ENCODE data around the gene NEK7.
"Not testable (repeated sequence)": the region's sequence is repeated elsewhere in the genome, so short reads cannot be mapped to it uniquely, and the experiment has no call there.

Gene NEK7

DNA sequence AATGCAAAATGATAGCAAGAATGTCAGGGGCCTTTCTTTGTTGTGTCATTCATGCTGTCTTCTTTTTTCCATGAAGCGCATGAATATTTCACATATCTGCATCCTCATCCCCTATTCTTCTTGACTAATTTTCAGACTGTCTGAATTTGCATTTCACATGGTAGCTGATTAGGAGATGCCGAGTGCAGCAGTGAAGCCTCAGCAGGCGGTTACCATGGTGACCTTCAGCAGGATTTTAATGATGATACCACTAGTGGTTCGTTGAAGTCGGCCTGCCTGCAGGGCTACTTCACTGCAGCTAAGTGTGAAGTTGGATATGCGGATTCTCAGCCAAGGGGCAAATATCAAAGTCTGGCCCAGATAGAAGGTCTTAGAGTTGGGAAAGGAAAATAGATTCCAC lies 141.8 kb downstream of the NEK7 start:
- DNase-seq, result no peak

- DNase-seq, result no peak
Measured at GRCh38 chr1:198300451-198300850, 143.7 kb downstream of the NEK7 start.

DNA sequence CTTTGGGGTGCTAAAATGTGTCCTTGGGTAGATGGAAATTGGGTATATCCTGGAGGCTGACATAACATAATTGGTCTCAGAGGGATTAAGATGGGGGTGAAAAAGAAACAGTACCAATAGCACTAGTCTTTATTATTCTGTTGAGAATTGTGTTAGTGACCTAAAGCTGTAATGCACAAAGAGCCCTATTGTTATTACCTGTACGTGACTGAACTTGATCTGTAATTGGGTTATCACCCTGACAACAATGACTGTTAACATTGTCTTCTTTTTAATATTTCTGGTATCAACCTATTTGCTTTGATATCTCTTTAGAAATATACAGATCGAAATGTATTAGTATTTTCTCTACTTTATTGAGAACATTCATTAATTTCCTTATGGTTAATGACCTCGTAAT lies 147.6 kb downstream of the NEK7 start:
- DNase-seq, result no peak

DNA sequence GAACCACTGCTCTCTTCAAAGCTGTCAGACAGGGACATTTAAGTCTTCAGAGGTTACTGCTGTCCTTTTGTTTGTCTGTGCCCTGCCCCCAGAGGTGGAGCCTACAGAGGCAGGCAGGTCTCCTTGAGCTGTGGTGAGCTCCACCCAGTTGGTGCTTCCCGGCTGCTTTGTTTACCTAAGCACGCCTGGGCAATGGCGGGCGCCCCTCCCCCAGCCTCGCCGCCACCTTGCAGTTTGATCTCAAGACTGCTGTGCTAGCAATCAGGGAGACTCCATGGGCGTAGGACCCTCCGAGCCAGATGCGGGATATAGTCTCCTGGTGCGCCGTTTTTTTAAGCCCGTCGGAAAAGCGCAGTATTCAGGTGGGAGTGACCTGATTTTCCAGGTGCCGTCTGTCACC lies 158.0 kb downstream of the NEK7 start:
- DNase-seq, result not testable (repeated sequence)

- not testable (repeated sequence) for DNase-seq
Measured at GRCh38 chr1:198315331-198315730, 158.5 kb downstream of the NEK7 start.

GRCh38 chr1:198316546-198317100 lies 159.8 kb downstream of the NEK7 start:
- no peak for DNase-seq

DNA sequence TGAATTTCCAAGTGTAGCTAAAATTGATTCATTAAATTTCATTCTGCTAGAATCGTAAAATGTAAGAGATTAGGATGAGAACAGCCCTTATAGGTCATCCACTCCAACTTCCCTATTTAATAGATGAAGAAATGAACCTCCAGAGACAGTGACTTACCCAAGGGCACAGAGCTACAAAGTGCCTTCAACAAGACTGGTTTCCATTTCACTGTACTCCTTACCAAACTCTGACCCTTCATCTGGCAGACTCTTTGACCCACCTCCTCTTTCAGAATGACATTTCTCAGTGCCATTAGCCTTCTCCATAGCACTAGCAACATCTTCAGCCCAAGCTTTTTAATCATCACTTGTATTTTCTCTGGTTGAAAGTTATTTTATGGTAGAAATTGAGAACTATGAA lies 161.3 kb downstream of the NEK7 start:
- DNase-seq, result no peak

- DNase-seq, result no peak
Measured at GRCh38 chr1:198320759-198321158, 164.0 kb downstream of the NEK7 start.

- no peak for DNase-seq
Measured at GRCh38 chr1:198326232-198326631, 169.4 kb downstream of the NEK7 start.

- DNase-seq, result no peak
Measured at GRCh38 chr1:198326915-198327314, 170.1 kb downstream of the NEK7 start.

DNA sequence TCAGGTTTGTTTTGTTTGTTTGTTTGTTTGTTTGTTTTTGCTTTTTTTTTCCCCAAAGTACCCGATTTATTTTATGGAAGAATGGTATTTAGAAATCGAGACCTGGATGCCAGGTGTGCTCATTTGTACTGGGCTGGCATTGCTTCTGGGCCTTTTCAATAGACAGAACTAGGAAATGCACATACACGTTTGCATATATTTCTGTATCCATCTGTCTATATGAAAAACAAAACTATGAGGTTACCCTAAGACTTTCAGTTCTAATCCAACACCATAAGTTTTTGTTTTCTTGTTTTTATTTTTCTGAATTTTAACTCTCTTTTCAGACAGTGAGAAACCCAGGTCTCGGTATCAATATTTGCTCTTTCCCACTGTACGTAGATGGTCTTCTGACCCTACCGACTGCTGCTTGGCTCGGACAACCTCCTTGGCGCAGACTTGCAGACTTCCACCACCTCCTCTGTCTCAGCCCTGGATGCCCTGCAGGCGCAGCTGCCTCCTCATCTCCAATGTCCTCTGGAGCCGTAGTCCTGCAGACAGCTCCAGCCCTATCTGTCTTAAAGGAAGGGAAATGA lies 171.7 kb downstream of the NEK7 start:
- DNase-seq, result no peak

GRCh38 chr1:198330982-198331615 lies 174.3 kb downstream of the NEK7 start:
- no peak for DNase-seq

DNA sequence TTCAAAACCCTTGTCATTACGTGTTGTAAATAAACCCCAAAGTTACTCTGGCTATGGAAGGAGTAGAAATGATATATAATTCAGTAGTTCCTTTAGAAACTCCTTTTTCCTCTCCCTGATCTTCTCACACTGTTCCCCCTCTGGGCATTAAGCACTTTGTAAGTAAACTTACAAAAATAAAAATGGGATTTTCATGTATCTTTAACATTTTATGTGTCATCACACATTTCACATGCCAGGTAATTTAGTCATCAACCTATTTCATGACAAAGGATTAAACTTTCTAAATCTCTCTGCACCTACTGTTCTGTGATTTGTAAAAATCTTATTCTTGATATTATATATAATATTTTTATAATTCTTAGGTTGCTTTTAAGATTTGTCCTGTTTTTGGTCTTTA lies 176.9 kb downstream of the NEK7 start:
- no peak for DNase-seq

- DNase-seq, result no peak
Measured at GRCh38 chr1:198335663-198336062, 178.9 kb downstream of the NEK7 start.

DNA sequence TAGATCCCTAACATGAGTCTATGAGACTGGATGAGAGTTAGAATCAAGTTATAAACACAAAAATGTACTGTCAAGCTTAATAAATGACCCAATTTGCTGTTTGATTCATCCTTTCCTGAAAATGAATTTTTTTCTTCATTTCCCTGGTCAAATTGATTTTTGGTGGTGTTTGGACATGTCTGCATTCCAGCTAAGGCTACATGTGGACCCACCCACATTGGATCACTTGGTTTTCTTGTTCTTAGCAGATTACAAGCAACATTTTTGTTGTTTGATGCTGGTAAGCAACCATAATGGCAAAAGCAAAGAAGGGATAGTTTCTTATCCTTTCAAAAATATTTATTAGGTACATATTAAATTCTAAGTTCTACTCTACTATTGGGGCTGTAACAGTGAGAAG lies 181.1 kb downstream of the NEK7 start:
- DNase-seq, result no peak

DNA sequence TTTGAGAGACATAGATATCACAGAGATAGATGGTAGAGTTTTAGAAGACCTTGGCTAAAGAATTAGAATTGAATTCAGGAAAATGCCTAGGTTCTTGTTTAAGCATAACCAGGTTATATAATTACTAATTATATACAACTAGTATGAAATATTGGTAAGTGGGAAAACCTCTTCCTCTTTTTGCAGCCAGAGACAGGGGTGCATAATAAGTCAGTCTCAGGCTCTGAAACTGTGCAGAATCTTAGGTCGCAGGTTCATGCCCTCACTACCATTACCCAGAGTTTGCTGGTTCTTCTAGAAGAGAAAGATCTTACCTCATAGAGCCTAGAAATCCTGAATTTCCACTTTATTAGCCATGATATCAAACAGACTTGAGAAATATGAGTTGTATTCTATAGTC lies 183.3 kb downstream of the NEK7 start:
- no peak for DNase-seq

DNA sequence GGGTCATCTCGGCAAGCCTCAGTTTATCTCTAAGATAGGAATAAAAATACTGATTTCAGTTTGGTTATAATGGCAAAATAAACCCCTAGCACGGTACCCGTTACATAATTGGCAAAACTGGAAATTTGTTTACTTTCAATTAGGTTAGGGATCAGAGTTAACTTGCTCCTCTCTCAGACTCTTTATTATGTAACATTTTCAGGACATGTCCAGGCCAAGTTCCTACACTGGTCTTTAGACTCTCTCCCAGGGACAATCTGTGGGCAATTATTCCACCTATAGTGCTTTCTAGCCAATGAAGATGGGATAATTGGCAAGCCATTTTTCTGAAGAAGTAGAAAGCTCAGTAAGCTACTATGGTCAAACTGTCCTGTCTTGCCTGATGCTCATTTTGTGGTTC lies 189.4 kb downstream of the NEK7 start:
- no peak for DNase-seq

- DNase-seq, result no peak
Measured at GRCh38 chr1:198350456-198350855, 193.7 kb downstream of the NEK7 start.

GRCh38 chr1:198352975-198353695 lies 196.3 kb downstream of the NEK7 start:
- no peak for DNase-seq

DNA sequence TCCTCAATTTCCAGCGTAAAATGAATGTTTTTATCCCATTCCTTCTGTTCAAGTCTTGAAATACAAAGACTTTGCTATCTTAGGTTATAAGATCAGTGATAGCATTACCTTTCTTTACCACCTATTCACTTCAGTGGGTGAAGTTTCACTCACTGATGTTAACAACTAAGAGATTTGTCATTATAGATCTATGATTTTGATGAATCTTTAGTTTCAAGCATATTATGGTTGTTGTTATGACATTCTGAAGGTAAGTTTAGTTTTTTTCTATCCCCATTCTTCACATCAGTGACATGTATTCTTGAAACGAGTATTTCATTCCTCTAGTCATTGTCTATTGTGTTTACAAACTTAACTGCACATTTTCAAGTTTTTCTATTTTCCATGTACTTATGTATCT lies 201.1 kb downstream of the NEK7 start:
- DNase-seq, result no peak

GRCh38 chr1:198359024-198359653 lies 202.3 kb downstream of the NEK7 start:
- no peak for DNase-seq

DNA sequence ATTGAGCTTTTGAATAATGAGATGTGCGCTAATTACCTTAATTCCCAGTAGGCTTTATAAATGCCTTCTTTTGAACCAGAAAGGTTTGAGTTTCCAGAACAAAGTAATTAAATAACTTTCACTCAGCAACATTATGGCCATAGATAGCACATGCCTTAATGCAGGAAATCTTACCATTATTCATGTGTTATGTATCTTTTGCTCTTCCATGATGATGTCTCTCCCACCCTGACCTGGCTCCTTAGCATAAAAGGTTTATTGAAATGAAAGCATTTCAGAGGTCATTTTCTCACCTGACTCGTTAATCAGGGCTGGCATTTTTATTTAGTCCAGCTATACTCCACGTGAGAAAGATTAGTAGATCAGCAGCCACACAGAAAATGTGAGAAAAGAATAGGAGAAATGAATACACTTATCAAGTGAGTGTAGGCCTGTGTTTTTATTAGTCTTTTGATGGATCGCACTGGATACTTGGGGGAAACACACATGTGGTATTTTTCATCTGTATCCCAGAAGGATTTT lies 203.5 kb downstream of the NEK7 start:
- DNase-seq, result no peak

DNA sequence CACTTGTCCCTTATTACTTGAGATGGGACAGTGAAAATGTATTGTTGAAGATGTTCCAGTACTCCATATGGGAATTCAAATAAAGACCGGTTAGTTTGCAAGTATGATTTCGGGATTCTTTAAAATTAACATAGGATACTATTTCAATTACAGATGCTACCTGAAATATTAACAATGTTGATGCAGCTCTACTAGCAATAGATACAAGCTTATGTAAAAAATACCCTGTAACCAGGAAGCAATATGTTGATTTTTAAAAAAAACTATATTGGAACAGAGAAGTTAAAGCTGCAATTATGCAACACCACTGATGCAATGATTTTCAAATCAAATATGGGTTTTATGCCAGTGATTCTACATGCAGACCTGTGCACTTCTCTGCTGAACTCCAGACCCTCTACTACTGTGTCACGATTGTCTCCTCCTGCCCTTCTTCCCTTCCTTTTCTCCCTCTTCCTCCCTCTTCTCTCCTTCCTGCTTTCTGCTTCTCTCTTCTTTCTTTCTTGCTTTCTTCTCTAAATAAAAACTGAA lies 204.5 kb downstream of the NEK7 start:
- DNase-seq, result no peak
